ENCODE results near the gene TAF1C. TPM values are rescaled to one million over a fixed set of nuclear protein-coding genes. Genes with fewer than 3 reads are reported as not detected.

The TAF1C gene
- total RNA-seq, 3 donors from 2014 or later: 29.5 to 52.7 (median 39.0) TPM

DNA sequence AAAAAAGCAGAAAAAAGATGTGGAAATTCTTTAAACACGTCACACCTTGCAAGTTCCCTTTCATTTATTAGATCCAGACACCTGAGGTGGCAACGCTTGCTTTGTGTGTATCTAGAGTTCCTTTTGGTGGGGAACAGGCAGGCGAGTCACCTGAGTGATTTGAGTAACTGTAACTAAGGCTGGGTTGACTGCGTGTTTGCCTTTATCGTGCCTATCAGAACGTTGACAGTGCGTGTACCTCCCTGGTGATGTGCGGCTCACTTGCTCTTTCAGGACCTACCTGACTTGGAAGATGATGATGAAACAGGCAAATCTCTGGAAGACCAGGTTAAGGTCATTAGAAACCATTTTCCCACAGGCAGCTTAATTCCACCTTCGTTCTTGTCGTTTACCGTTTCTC, 12.5 kb downstream of the TAF1C start:
- H3K27me3 ChIP-seq: no peaks in the 10 kb centered on the region
- H3K9me3 ChIP-seq: no peaks in the 10 kb centered on the region
- peaks cover 0 to 15% of the 10 kb centered on the region in 2 donors for H3K4me1 ChIP-seq
- DNase-seq (ENCODE audit: low spot score in 2 of 2): no peak
- no peaks in the 10 kb centered on the region for H3K36me3 ChIP-seq
- intact Hi-C loops (cut with DNase I; ENCODE audit: low total_unique reads): no loop called here
- H3K27ac ChIP-seq: no peak overlapping the region
- no peak overlapping the region for H3K4me3 ChIP-seq
- TF ChIP-seq CTCF (IDR thresholded peaks at IDR 0.05): no peak
- no peak for TF ChIP-seq POLR2A (IDR thresholded peaks at IDR 0.05)
- no peak for TF ChIP-seq POLR2AphosphoS5 (IDR thresholded peaks at IDR 0.05)

DNA sequence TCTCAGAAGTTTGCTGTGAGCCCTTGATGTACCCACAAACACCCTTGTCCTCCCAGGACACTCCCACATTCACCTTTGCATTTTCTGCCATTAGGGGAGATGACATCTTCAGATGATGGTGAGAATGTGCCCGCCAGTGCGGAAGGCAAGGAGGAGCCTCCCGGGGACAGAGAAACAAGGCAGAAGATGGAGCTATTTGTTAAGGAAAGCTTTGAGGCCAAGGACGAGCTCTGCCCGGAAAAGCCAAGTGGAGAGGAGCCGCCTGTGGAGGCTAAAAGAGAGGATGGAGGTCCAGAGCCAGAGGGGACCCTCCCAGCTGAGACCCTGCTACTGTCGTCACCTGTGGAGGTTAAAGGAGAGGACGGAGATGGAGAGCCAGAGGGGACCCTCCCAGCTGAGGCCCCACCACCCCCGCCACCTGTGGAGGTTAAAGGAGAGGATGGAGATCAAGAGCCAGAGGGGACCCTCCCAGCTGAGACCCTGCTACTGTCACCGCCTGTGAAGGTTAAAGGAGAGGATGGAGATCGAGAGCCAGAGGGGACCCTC, 17.0 kb downstream of the TAF1C start:
- H3K27ac ChIP-seq: no peak overlapping the region
- H3K4me1 ChIP-seq: no peaks in the 10 kb centered on the region
- no peak overlapping the region for H3K4me3 ChIP-seq
- H3K9me3 ChIP-seq: no peaks in the 10 kb centered on the region
- DNase-seq (ENCODE audit: low spot score in 2 of 2): no peak
- no peaks in the 10 kb centered on the region for H3K27me3 ChIP-seq
- TF ChIP-seq POLR2AphosphoS5 (IDR thresholded peaks at IDR 0.05) (no peak), CTCF (IDR thresholded peaks at IDR 0.05) (no peak), POLR2A (IDR thresholded peaks at IDR 0.05) (no peak)
- intact Hi-C loops (cut with DNase I; ENCODE audit: low total_unique reads): no loop called here
- H3K36me3 ChIP-seq: no peaks in the 10 kb centered on the region

- Histone ChIP-seq H3K4me3 (no peak overlapping the region), H3K4me1 (no peaks in the 10 kb centered on the region), H3K27me3 (no peaks in the 10 kb centered on the region), H3K9me3 (no peaks in the 10 kb centered on the region), H3K27ac (no peak overlapping the region), H3K36me3 (no peaks in the 10 kb centered on the region)
- TF ChIP-seq CTCF (IDR thresholded peaks at IDR 0.05): no peak
- TF ChIP-seq POLR2AphosphoS5 (IDR thresholded peaks at IDR 0.05): no peak
- intact Hi-C loops (cut with DNase I; ENCODE audit: low total_unique reads): no loop called here
- no peak for DNase-seq (ENCODE audit: low spot score in 2 of 2)
These were observed 19.8 kb downstream of the TAF1C start for GRCh38 chr16:84166796-84167695.

GRCh38 chr16:84165746-84166145, 21.1 kb downstream of the TAF1C start:
- Histone ChIP-seq H3K27ac (no peak overlapping the region), H3K9me3 (no peaks in the 10 kb centered on the region), H3K4me1 (no peaks in the 10 kb centered on the region), H3K4me3 (no peak overlapping the region), H3K27me3 (no peaks in the 10 kb centered on the region), H3K36me3 (no peaks in the 10 kb centered on the region)
- intact Hi-C loops (cut with DNase I; ENCODE audit: low total_unique reads): no loop called here
- no peak for DNase-seq (ENCODE audit: low spot score in 2 of 2)
- no peak for TF ChIP-seq POLR2A (IDR thresholded peaks at IDR 0.05)
- no peak for TF ChIP-seq POLR2AphosphoS5 (IDR thresholded peaks at IDR 0.05)
- no peak for TF ChIP-seq CTCF (IDR thresholded peaks at IDR 0.05)

DNA sequence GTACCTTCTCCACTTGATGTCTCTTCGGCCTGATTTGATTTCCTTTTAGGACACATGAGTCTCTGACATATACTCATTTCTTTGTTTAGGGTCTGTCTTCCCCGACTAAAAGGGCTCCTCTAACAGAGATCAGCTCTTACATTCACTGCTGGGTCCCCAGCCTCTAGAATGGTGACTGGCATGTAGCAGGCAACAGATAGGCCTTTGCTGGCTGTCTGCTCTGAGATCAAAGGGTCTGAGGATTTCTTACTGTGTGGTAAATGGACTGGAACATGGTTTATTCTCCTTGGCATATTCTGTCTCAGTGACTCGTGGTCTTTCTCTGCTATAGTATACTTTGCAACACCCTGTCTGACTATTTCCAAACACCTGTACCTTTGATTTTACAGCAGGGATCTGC, 25.1 kb downstream of the TAF1C start:
- H3K27ac ChIP-seq: no peak overlapping the region
- H3K27me3 ChIP-seq: no peaks in the 10 kb centered on the region
- intact Hi-C loops (cut with DNase I; ENCODE audit: low total_unique reads): no loop called here
- no peaks in the 10 kb centered on the region for H3K9me3 ChIP-seq
- TF ChIP-seq POLR2A (IDR thresholded peaks at IDR 0.05) (no peak), CTCF (IDR thresholded peaks at IDR 0.05) (no peak), POLR2AphosphoS5 (IDR thresholded peaks at IDR 0.05) (no peak)
- DNase-seq (ENCODE audit: low spot score in 2 of 2): no peak
- H3K4me3 ChIP-seq: no peak overlapping the region
- H3K4me1 ChIP-seq: no peaks in the 10 kb centered on the region
- H3K36me3 ChIP-seq: no peaks in the 10 kb centered on the region
